ENCODE measurements around the gene HYLS1. TPM values are rescaled to one million over a fixed set of nuclear protein-coding genes. Genes with fewer than 3 reads are reported as not detected.

Gene HYLS1
- total RNA-seq, 2 experiments from 2014 or later, result 8.9 to 11.2 TPM

Other genes with a start within 250 kb of the HYLS1 start
- gene ACRV1, start 206.8 kb upstream of the HYLS1 start, total RNA-seq, result not detected
- not detected for gene PATE1, start 141.4 kb upstream of the HYLS1 start, total RNA-seq
- not detected for gene PATE2, start 108.8 kb upstream of the HYLS1 start, total RNA-seq
- not detected for gene PATE3, start 99.5 kb upstream of the HYLS1 start, total RNA-seq
- gene PATE4, start 54.4 kb upstream of the HYLS1 start, total RNA-seq, result not detected
- gene PUS3, start 15.5 kb downstream of the HYLS1 start, total RNA-seq, result 10 to 100 TPM; 11.0 to 13.1 TPM
- under 1 TPM in 1 of 2 experiments, not detected in 1; 0.50 TPM for gene DDX25, start 16.8 kb downstream of the HYLS1 start, total RNA-seq
- not detected for gene VSIG10L2, start 58.4 kb downstream of the HYLS1 start, total RNA-seq
- 1 to 10 TPM; 1.5 to 1.8 TPM for gene CDON, start 175.2 kb downstream of the HYLS1 start, total RNA-seq

Data from activated CD8-positive, alpha-beta memory T cell treated with anti-CD3 and anti-CD28 coated beads, Interleukin-2, amount 10 ng/mL, durations not matched to agents 7 days and 5 days (primary cell).